Astrocyte (in vitro differentiated cells and primary cell): ENCODE measurements around the gene DNAH11.

Experiments
- CTCF ChIP-seq: IDR thresholded peaks from 2 replicates; pipeline ENCODE4 v1.5.1; 2011; ENCODE audit warnings: low read depth, mild to moderate bottlenecking, inconsistent platforms, low read length, moderate library complexity; ENCODE audit not compliant: insufficient read depth
- EZH2 ChIP-seq: IDR thresholded peaks from 2 replicates; pipeline ENCODE4 v1.6.1; 2012; ENCODE audit warnings: mild to moderate bottlenecking, low read length, inconsistent platforms; ENCODE audit not compliant: insufficient read depth

- TF ChIP-seq CTCF (no peak), EZH2 (no peak)
Observed at GRCh38 chr7:21939136-21939857, 396.5 kb downstream of the DNAH11 start.
